Non-pigmented ciliary epithelial cell (primary cell): ENCODE data around the gene PHTF1.

ENCODE experiments used
- DNase-seq: peaks from one replicate; pipeline ENCODE4 v3.0.0-alpha.2; 2010; ENCODE audit warnings: low read depth

PHTF1 gene

DNA sequence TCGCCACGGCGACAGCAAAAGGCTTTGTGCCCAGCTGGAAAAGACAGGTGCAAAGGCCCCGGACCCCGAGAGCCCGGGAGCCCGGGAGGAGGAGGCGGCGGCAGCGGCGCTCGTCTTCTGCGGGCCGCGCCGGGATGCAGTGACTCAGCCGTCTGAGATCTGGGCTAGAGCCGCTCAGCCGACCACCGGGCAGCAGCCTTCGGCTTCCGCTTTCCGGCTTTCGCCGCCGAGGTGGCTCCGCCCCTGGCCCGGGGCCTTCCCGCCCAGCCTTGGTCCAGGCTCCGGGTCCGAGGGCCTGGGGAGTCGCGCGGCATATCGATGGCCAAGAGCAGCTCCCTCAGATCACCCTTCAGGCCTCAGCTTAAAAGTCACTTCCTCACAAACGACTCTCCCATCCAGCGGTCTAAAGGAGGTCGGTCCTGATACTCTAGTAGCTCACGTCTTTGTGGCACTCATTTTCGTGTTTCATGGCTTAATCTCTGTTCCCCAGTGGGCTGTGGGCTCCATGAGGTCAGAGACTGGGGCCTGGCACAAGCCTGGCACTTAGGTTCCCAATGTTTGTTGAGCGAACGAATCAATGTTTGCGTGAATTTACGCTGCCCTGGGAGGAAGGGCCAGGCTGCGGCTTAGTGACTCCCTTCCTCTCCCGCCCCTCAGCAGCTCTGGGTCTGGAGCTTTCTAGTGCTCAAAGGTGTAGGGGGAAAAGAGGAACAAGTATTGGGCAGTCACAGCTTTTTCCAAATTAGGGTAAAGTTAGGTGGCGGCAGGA is at the start of gene PHTF1:
PHTF1 (minus strand) TSS at position 154 of the 769 bp plus-strand sequence. CDS start 783 bp downstream, outside the sequence.
- no peak for DNase-seq

DNA sequence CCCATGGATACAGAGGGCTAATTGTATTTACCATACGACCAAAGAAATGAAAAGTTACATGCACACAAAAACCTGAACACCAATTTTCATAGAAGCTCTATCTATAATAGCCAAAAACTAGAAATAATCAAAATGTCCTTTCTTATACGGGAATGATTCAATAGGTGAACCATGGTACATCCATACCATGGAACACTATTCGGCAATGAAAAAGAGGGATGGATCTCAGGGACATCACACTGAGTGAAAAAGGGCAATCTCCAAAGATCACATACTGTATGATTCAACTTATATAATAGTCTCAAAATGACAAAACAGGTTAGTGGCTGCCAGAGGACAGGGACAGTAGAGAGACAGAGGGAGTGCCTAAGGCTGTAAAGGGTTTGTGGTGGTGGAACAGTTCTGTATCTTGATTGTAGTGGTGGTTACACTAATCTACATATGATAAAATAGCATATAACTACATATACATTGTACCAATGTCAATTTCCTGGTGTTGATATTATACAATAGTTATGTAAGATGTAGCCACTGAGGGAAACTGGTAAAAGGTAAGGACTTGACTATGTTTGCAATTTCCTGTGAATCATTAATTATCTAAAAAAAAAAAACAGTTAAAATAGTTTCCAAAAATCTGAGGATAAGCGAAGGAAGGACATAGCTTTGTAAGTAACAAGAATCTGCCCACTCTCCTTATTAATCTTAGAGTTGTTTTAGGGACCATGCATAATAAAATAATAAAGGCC is 49.3 kb upstream of the PHTF1 start:
- no peak for DNase-seq

DNA sequence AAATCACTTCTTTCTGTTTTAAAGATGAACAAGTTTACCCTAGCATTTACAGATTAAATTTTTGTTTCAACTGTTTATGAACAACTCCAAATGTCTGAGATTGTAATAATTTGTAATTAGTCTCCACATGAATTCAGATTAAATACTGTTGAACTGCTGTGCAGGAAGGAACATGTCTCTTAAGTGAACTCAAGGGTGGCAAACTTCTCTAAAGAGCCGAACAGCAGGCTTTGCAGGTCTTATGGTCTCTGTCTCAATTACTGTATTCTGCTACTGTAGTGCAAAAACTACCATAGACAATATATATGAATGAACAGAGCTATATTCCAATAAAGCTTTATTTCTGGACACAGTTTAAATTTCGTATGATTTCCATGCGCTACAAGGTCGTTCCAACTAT is 46.4 kb upstream of the PHTF1 start:
- no peak for DNase-seq

- no peak for DNase-seq
Measured at GRCh38 chr1:113805256-113805531, 45.9 kb upstream of the PHTF1 start.

- DNase-seq = peak; percentile 53
Measured at GRCh38 chr1:113804421-113805255, 45.4 kb upstream of the PHTF1 start.

GRCh38 chr1:113802367-113803007 is 43.2 kb upstream of the PHTF1 start:
- no peak for DNase-seq

DNA sequence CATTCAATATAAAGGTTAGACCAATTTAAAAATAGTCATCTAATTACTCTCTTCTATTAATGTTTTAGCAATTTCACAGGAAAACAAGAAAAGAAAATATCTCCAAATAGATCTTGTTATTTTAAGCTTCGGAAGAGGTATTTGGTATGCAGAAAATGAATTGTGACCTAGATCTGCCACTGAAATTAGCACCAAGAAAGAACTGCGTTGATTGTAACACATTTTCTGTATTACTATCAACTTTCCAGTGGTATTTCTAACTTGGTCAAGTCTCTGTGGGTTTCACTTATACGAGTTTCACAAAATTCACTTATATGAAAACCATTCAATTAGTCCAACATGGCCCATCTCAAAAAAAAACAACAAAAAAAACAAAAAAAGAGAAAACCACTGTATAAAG is 41.2 kb upstream of the PHTF1 start:
- no peak for DNase-seq

- no peak for DNase-seq
Measured at GRCh38 chr1:113797472-113797871, 38.2 kb upstream of the PHTF1 start.

DNA sequence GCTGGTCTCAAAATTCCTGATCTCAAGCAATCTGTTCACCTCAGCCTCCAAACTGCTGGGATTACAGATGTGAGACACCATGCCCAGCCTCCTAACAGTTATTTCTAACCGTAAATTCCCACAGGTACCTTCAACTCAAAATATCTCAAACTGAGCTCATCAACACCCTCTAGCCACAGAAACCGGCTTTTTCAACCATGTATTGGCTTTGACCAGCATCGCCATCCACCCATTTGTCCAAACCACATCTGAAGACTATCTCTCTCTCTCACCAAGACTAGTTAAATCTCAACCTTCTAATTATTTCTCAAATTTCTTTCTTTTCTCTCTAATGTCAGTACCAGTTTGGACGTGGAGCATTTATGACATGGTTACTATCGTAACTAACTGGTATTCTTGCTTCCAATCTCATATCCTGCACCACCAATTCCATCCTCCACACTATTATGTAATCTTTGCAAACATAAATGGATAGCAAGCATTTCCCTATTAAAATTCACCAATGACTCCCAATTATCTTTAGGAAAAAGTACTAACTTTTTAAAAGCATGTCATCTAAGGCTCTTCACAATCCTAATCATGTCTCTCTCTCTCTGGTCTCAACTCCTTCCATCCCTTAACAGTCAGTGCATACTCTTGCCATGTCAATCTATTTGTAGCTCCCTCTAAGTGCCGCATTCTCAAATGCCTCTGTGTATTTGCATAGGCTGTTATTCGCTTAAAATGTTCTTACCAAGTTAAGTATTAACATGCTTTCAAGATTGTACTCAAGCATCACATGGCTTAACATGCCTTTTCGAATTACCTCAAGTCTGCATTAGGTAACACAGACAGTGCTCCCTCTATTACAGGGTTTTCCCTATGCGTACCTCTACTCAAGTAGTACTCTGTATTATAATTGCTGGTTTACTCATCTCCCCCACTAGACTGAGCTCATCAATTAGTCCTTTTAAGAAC is 34.9 kb upstream of the PHTF1 start:
- DNase-seq = no peak

DNA sequence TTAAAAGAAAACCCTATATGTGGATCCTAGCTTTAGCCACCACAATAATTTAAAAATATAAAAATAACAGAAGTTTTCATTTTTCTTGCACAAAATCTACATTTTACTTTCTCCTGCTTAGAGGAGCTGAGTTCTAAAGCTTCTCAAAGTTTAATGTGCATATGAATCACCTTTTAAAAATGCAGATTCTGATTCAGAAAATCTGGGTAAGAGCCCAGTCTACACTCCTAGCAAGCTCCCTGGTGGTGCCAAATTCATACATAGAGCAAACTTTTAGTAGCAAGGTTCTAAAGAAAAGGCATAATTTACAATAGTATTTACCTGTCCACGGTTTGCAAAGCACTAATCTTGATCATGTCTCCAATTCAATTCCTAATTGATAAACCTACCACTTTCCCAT is 33.7 kb upstream of the PHTF1 start:
- DNase-seq = no peak

DNA sequence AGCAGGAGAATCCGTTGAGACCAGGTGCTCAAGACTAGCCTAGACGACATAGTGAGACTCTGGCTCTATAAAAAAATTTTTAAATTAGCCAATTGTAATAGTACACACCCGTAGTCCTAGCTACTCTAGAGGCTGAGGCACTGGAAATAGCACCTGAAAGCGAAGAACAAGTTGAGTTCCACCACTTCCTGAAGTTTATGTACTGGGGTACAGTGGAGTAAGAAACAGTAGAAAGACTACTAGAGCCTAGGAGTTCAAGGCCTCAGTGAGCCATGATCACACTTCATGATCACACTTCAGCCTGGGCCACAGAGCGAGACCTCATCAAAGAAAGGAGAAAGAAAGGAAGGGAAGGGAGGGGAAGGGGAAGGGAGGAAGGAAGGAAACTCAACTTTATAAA is 33.2 kb upstream of the PHTF1 start:
- no peak for DNase-seq

GRCh38 chr1:113788802-113789201 is 29.5 kb upstream of the PHTF1 start:
- DNase-seq = no peak

GRCh38 chr1:113787663-113788062 is 28.4 kb upstream of the PHTF1 start:
- DNase-seq = no peak

DNA sequence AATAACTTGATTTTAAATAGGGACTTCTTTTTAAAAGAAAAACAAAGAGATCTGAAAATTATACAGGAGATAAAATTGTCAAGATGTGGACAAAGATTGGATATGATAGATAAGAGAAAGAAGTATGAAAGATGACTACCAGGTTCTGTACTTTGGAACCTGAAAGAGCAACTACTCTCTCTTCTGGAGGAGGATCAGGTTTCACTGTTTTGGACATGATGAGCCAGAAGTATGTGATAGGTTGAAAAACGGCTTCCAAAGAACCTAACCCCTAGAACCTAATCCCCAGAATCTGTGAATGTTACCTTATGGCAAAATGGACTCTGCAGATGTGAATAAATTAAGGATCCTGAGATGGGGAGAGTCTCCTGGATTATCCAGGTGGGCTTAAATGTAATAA is 26.8 kb upstream of the PHTF1 start:
- no peak for DNase-seq

DNA sequence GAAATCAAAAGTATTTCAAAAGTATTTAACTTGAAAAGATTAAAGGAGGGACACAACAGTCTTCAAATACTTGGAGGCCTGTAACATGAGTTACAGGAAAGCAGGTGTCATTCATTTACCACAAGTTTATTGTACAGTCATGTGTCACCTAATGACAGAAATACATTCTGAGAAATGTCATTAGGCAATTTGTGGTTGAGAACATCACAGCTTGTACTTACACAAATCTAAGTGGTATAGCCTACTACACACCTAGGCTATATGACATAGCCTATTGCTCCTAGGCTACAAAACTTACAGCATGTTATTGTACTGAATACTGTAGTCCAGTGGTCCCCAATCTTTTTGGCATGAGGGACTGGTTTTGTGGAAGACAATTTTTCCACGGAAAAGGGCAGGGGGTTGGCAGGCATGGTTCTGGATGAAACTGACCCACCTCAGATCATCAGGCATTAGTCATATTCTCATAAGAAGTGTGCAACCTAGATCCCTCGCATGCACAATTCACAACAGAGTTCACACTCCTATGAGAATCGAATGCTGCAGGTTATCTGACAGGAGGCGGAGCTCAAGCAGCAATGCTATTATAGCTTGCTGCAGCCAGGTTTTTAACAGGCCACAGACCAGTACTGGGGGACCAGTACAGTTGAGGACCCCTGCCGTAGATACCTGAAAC is 25.0 kb upstream of the PHTF1 start:
- DNase-seq = no peak

DNA sequence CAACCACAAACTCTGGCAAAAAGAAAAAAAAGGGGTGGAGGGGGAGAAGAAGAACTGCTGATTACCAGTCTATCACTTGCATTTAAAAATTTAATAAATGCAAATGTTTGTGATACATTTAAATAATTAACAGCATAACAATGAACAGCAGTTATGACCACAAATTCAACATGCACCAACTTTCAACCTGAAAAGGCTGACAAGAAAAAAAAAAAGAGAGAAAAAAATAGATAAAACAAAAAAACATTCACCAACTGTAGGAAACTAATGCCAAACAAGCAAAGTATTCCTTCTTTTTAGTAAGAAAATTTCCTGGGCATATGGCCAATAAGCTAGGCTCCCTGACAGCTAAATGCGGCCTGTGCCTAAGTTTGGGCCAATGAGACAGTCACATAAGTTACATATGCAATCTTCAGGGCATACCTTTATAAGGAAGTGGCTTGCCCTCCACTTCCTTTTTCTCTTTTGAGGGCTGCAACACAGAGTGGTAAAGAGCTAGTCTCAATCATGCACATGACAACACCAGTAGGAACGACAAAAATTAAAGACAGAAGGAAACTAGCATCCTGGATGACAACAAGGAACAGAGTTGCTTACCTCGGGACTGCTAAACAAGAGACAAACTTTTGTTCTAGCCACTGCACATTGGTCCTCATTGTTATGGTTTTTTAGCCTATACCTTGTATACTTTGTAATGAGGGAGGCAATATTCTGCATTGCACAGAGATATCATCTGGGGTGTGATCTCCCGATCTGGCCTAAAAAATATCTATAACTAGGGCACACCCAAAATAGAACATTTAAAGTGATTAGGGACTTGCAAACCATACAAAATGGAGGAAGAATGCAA is 24.2 kb upstream of the PHTF1 start:
- DNase-seq = no peak

DNA sequence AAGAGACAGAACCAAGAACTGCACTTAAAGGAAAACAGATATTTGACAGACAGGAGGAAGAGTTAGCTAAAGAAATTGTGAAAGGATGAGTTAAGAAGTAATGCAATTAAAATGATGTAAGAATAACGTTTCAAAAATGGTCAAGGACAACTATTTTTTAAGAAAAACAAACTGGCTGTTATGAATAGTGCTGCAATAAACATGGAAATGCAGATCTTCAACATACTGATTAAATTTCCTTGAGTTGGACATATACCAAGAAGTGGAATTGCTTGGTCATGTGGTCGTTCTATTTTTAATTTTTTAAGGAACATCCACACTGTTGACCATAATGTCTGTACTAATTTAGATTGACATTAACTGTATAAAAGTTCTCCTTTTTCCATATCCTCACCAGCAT is 23.1 kb upstream of the PHTF1 start:
- no peak for DNase-seq

DNA sequence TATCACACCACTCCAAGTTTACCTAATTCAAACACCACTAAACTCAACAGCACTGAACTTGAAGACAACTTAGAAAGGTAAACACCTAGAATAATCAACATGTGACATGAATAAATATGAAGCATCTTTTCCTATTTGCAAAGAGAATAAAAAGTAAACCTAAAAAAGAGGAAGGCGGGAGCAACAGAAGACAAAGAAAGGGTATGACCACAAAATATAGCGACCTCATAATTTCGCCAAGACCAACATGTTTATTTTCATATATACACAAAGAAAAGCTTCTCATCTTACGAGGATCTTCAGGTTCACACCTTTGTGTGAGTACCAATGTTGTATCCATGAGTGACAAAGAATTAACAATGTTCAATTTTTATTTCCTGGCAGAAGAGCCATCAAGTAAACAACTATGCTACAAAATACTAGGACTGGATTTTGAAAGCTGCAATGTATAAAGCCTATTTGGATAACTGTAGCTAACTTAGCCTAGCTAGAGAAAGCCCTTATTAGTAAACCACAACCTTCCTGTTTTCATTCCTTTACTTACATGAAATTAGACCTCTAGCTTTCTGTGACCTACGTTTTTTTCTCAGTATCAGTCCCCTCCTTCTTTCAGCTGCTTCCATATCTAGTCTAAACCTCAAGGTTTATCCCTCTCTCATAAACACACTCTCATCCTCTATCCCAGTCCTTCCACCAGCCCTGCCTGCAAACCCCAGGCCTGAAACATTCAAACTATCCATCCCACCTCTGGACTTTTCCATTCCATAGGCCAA is 21.3 kb upstream of the PHTF1 start:
- DNase-seq = peak; percentile 30

DNA sequence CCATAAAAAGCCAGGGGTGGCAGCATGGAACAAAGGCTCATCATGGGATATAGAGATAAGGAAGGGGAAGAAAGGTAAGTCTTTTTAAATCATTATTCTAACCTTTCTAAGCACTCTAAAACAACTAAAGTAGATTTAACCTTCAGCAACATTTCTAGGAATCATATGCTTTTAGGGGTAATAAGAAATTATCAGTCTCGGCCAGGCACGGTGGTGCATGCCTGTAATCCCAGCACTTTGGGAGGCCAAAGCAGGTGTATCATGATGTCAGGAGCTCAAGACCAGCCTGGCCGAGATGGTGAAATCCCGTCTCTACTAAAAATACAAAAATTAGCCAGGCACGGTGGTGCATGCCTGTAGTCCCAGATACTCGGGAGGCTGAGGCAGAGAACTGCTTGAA is 20.3 kb upstream of the PHTF1 start:
- DNase-seq = no peak
